Stimulated activated CD8-positive, alpha-beta memory T cell treated with anti-CD3 and anti-CD28 coated beads, Interleukin-12 subunit alpha, Interleukin-12 subunit beta, amount 100 ng/mL, for 24 hours (primary cell): ENCODE data around the gene MRTFA.
"Not testable (repeated sequence)": the region's sequence is repeated elsewhere in the genome, so short reads cannot be mapped to it uniquely, and the experiment has no call there.

Experiments
- DNase-seq: peaks from one replicate; pipeline ENCODE4 v3.0.0-alpha.2; 2020; ENCODE audit errors: extremely low read depth

The MRTFA gene

DNA sequence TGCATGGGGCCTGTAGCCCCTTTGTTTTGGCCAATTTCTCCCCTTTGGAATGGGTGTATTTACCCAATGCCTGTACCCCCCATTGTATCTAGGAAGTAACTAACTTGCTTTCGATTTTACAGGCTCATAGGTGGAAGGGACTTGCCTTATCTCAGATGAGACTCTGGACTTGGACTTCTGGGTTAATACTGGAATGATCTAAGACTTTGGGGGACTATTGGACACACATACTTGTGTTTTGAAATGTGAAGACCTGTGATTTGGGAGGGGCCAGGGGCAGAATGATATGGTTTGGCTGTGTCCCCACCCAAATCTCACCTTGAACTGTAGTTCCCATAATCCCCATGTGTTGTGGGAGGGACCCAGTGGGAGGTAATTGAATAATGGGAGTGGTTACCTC is 82.5 kb downstream of the MRTFA start:
- DNase-seq: not testable (repeated sequence)

DNA sequence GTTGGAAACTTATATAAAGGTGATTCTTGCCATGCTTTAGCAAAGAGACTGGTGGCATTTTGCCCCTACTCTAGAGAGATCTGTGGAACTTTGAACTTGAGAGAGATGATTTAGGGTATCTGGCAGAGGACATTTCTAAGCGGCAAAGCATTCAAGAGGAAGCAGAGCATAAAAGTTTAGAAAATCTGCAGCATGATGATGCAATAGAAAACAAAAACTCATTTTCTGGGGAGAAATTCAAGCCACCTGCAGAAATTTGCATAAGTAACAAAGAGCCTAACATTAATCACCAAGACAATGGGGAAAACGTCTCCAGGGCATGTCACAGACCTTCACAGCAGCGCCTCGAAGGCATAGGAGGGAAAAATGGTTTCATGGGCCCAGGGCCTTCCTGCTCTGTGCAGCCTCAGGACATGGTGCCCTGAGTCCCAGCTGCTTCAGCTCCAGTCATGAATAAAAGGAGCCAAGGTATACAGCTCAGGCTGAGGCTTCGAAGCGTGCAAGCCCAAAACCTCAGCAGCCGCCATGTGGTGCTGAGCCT is 83.4 kb downstream of the MRTFA start:
- DNase-seq: no peak

DNA sequence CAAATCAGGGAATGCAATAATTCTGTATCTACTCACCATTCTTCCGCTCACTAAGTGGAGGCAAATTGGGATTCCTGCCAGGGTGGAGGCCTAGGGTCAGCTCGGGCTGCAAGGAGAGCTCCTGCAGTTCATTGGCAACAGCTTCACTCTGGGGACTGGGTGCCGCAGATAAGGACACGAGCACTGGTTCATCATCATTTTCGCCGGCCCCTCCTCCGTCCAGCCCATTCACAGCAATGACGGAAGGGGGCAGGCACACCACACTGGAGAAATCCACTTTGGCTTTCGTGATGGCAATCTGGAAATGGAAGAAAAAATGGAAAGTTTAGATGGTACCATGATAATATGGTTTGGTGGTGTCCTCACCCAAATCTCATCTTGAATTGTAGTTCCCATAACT is 84.4 kb downstream of the MRTFA start:
- DNase-seq: no peak

DNA sequence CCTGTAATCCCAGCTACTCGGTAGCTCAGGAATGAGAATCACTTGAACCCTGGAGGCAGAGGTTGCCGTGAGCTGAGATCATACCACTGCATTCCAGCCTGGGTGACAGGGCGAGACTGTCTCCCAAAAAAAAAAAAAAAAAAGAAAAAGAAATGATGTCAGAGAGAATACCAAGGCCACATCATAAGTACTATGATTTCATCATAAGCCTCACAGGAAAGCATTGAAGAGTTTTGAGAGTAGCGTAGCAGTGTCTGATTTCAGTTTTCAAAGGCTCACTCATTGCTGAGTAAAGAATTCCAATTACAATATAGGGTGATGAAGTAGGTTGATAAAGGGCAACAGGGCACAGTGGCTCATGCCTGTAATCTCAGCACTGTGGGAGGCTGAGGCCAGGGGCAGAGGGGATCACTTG is 88.8 kb downstream of the MRTFA start:
- DNase-seq: no peak

DNA sequence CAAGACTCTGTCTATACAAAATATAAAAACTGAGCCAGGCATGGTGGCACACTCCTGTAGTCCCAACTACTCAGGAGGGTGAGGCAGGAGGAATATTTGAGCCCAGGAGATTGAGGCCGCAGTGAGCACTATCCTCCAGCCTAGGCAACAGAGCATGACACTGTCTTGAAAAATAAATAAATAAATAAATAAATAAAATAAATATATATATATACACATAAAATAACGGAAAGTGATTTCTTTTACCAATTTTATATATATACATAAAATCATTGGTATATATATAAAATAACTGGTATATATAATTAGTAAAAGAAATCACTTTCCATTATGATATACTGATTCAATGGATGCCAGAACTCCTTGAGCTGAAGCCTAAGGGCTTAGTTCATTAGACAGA is 91.8 kb downstream of the MRTFA start:
- no peak for DNase-seq

DNA sequence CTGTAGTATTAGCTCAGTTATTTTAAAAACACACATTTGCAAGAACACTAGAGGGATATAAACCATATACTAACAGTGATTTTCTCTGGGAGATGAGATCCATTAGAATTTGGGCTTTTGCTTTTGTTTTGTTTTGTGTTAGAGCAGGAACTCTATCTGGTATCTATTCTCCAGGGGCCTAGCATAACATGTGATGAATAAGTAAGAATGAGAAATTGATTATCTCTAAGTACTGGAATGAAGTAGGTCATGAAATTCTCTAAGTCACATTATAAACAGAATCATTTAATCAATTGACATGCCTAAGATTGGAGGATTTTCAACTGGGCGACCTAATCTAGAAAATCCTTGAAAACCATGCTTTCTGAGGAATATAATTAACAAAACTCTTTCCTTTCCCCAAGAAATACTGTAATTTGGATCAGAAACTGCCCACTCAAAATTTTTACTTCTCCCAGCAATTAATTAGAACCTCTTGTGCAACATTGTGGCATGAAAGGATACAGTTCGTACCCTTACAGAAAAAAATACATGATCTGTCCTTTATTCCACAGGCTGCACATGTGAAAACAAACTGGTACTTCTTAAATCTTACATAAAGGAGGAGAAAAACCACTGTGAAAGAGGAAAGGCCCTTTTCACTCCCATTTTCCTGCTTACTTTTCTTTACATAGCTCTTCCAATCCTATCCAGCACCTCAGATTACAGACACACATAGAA is 93.5 kb downstream of the MRTFA start:
- DNase-seq: no peak

DNA sequence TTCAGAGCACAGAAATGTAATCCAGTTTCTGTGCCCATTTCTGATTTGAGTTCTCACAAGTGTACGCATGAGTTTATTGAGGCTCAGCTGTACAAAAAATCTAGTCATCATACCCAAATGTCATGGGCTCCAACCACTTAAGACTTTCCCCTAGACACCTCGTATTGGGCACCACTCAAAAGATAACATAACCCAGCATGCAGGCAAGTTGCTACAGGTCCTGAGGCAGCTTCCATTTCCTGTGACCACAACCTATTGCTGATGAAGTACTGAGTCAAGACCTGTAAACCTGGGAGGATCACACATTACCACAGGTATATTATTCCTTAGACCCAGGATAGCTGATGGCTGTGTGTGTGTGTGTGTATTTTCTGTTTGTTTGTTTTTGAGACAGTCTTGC is 95.2 kb downstream of the MRTFA start:
- no peak for DNase-seq

DNA sequence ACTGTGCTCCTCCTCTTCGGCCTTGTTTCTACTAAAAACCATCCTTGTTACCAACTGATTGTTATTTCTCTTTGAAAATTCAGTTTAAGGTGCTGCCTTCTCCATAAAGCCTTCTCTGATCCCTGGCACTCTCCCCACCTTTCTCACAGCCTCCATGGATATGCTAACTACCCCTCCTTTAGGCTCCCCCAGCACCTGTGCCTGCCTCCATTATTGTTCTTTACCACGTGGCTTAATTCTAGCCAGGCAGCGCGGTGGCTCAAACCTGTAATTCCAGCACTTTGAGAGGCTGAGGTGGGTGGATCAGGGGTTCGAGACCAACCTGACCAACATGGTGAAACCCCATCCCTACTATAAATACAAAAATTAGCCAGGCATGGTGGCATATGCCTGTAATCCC is 96.3 kb downstream of the MRTFA start:
- no peak for DNase-seq

DNA sequence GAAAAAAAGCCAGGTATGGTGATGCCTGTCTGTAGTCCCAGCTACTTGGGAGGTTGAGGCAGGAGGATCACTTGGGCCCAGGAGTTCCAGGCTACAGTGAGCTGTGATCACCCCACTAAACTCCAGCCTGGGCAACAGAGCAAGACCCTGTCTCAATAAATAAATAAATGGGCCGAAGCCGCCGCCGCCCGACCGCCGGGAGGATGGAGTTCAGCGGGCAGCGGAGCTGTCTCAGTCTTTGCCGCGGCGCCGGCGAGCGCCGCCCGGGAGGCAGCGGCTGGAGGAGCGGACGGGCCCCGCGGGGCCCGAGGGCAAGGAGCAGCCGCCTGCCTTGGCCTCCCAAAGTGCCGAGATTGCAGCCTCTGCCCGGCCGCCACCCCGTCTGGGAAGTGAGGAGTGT is 100.4 kb downstream of the MRTFA start:
- DNase-seq: not testable (repeated sequence)

DNA sequence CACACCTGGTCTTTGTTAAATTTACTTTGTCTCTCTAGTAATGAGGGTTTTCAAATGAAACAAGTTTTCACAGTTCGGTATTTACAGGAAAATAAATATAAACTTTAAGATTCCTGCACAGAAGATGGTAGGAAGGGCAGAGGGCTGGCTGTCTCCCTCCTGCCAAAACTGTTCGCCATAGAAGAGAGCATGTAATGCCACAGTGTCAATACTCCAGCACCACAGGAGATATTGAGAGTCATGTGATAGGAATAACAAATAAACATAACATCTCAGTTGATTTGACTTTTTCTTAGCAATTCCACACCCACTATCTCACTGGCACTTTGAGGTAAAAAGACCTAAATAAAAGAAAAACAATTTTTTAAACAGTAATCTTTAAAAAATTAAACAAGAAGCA is 100.9 kb downstream of the MRTFA start:
- no peak for DNase-seq

DNA sequence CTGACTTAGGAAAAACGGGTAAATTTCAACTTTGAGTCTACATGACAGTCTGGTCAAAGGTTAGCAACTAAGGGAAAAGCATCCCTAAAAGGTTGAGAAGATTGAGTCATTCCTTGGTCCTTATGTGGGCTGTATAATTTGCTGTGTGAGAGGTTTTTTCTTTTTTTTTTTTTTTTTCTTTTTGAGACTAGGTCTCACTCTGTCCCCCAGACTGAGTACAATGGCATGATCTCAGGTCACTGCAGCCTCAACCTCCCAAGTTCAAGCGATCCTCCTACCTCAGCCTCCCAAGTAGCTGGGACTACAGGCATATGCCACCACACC is 101.4 kb downstream of the MRTFA start:
- DNase-seq: no peak

DNA sequence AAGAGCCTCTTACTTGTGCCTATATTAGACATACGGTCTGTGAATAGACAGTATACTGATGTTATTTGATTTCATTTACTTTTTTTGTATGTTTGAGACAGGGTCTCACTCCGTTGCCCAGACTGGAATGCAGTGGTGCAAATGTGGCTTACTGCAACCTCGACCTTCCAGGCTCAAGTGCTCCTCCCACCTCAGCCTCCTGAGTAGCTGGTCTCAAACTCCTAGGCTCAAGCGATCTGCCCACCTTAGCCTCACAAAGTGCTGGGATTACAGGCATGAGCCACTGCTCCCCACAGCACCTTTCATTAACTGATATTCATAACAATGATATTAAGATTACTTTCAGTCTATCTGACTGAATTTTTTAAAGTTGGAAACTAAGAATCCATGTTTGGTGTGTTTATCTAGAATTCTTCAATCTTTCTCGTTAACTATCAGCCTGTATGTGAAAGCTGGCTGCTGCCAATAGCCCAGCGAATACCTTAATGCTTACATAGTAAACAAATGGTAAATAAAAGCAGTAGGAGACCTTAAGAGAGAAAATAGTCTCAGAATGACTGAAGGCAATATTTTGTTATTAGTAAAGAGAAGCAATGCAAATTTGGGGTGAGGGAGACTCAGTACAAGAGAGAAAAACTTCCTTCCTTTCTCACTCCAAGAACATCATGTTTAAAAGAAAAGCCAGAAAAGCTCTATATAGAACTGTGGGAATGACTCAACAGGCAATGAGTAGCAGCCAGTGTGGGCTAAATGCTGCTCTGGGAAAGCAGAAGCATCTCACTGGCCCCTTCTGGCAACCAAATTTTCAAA is 101.9 kb downstream of the MRTFA start:
- DNase-seq: no peak

DNA sequence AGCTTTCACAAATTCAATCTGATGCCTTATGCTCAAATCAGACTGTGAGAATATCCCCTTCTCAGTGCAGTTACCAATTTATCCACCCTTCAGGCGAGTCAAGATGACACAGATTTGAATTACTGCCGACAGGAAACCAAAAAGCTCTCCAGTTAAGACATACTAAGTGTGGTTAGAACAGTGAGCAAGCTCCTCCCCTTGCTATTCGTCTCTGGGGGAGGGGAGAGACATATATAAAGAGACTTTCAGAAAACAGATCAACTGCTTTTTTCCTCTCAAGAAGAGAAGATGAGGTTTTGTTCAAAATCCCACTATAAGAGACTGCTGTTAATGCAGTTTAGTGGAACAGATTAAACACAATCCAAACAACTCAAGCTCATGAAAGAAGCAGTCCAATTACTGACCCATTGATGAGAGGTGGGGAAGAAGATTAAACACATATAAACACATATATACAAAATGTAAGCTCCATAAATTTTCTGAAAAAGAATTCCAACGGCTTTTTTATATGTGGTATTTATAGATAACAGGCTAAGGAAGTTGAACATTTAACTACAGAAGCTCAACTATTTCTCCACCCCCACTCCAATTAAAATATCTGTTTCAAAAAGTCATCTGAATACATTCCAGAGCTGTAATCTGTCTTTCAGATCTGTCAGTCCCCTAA is 102.7 kb downstream of the MRTFA start:
- peak; percentile 7 for DNase-seq

DNA sequence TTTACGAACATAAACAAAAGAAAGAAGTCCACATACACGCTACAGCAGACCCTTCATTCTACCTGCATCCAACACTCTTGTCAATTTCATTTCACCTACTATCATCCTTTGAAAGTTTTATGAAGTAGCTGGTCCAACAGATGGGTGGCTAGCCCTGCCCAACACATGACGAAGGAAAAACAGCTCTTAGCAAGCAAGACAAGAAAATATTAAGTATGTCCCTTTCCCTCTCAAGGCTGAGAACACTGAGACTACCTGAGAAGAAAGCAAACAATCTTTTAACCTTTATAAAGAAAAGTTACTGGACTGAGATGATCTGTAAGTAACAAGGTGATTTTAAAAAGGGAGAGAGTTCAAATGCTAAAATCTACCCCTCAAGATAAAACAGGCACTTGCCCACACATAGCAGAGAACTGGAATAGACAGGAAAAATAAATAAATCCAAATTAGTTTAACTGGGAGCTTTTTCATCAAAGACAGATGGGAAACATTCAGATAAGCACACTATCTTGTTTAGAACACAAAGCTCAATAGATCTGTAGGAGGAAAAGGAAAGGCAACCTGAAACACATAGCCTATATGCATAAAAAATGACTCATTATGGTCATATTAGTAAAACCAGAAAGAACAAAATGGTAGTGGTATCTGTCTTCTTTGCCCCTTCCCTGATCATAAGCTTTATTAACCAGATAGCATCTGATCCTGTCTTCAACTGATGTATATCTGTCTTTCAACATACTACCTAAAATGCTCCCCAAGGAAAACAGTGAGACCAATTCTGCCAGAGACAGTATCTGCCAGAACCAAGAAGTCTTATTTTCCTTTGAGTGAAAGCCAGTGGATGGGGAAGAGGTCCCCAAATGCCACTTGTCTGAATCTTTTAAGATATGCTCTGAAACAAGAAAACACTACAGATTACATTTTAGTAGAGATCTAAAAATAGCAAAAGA is 104.3 kb downstream of the MRTFA start:
- DNase-seq: no peak

DNA sequence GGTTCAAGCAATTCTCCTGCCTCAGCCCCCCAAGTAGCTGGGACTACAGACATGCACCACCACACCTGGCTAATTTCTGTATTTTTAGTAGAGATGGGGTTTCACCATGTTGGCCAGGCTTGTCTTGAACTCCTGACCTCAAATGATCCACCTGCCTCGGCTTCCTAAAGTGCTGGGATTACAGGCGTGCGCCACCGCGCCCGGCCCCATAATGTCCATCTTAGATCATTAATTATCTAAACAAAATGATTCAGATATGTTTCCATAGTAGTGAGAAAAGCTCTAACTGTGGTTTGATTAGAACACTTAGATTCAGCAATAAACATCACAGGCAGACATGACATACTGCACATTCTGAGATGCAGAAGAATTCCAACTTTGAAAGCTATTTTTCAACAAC is 106.1 kb downstream of the MRTFA start:
- not testable (repeated sequence) for DNase-seq

DNA sequence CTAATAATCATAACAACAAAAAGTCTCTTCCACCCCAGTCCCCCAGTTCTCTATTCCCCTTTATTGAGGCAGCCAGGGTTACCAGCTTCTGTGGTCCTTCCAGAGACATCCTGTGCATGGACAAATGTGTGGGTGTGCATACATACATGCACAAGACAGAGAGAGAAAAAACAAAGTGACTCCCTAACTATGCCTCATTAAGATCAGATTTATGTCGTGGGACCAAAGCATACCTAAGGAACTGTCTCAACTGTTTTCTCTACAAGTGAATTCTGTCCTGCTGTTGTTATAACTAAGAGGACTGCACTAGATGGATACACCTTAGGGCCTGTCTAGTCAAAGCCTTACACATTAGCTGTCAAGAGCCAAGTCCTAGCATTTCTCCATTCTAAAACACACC is 106.7 kb downstream of the MRTFA start:
- no peak for DNase-seq

DNA sequence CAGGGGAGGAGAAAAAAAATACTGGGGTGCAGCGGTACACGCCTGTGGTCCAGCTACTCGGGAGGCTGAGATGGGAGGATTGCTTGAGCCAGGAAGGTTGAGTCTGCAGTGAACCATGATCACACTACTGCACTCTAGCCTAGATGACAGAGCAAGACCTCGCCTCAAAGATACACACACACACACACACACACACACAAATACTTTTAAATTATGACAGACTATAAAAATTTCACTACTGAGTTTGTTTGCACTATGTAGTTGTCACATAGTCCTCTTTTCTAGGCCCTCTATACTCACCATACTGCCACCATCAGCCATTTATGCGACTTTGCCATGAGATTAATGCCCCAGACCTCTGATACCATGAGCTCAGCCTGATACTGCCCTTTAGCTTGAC is 109.6 kb downstream of the MRTFA start:
- DNase-seq: no peak

DNA sequence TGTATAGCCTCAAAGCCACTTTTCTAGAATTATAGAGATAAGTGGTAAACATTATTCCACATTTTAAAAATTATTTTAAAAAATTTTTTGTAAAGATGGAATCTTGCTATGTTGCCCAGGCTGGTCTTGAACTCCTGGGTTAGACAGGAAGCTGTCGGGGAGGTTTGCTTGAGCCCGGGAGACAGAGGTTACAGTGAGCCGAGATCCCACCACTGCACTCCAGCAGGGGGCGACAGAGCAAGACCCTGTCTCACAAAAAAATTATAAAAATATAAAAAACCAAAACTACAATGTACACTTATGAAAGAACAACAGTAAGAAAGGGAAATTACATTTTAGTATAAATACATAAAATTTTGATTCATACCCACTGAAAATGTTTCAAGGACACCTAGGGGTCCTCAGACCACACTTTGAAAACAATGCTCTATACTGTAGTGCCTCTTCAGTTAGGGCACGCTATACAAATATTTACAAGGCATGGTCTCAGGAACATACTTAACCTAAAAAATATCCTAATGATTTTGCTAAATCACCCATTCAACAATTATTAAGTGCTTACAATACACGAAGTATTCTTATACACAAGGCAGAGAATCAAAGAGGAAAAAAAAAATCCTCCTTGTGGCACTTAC is 111.2 kb downstream of the MRTFA start:
- DNase-seq: peak; percentile 14

DNA sequence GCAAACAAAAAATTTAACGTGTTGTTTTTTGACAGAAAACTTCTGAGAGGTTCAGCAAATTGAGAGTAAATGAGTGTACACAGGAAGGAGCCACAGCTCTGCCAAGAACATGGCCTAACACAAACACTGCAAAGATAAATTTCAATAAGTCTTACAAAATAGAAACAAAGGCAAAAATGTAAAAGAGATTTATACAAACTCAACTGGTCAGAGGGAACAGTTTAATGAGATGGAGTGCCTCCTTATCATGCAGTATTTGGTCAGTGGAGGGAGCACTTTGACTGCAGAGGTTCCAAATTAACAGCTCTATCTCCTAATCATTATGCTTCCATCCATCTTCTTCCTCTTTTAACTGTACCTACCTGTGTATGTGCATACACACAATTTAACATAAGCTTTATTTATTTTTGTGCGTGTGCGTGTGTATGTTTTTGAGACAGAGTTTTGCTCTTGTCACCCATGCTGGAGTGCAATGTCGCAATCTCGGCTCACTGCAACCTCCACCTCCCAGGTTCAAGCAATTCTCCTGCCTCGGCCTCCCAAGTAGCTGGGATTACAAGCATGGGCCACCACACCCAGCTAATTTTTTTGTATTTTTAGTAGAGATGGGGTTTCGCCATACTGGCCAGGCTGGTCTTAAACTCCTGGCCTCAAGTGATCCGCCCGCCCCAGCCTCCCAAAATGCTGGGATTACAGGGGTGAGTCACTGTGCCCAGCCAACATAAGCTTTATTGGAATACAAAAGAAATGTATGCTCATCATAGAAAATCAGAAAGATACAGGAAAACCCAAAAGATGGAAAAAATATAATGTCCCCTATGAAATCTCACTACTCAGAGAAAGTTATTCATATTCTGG is 111.9 kb downstream of the MRTFA start:
- DNase-seq: no peak

DNA sequence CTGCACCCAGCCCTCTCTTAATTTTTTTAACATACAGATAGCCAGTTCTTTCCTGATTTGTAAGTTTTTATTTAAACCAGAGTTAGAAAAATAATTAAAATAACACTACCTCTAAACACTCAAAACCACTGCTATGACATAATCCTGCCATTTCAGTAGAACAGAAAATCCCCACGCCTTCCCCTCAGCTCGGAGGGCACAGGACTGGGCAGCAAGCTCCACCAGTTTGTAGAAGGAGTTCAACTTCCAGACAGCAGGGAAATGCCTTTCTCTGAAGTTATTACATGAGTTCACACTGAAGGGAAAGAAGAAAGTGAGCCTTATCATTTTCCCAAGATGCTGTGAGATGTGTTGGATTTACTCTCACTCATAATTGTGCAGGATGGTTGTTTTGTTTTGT is 114.4 kb downstream of the MRTFA start:
- DNase-seq: no peak
